K562 (cell line): ENCODE results near the gene RGS3. TPM values are rescaled to one million over a fixed set of nuclear protein-coding genes. Genes with fewer than 3 reads are reported as not detected.

Experiments
- ATAC-seq: fragments of 200-7000 bp; cut with Tn5 transposase; 3 replicates; pipeline ENCODE4 v1.9.1; 2020; ENCODE audit warnings: moderate library complexity
- BruUV-seq: library from RNA; stranded (reverse); fragments of 400-500 nt; replicated peaks from 2 replicates; lab custom pipeline; 2021; lab: Mats Ljungman, UMichigan
- CTCF ChIA-PET: fragments of 300-600 bp; formaldehyde crosslinking; extraction: SDS; loops from one replicate; lab custom pipeline; 2021; ENCODE audit warnings: low intra/inter-chr PET ratio; lab: Yijun Ruan, JAX
- POLR2A ChIA-PET: fragments of 300-600, 350-650 bp; sonication (Branson Sonifier 250); formaldehyde crosslinking; extraction: SDS; loops from one replicate; lab custom pipeline; 2021; ENCODE audit warnings: antibody characterized with exemption, inconsistent platforms; lab: Yijun Ruan, JAX
- DNase-seq, 4 experiments: peaks; one replicate each; pipeline versions ENCODE4 v3.0.0 to v3.0.0-alpha.2; 2011 to 2018; ENCODE audit warnings: low spot score in 3 of 4, mixed read lengths in 3 of 4; ENCODE audit errors: extremely low read depth in 1 of 4
- FAIRE-seq: peaks from 2 replicates; lab custom pipeline; 2011; peaks lifted over from hg19 to GRCh38; lab: Jason Lieb, UNC
- H2AFZ ChIP-seq: 2 replicates; pipeline ENCODE4 v1.6.0; 2011; ENCODE audit warnings: low read depth, low read length, control low read depth, inconsistent platforms
- H3K27ac ChIP-seq: fragments of 200-600 bp; 3 replicates; pipeline ENCODE4 v1.8.0; 2011; ENCODE audit warnings: low read depth, mild to moderate bottlenecking, control low read depth, inconsistent platforms, low read length, moderate library complexity, mixed read lengths; ENCODE audit errors: extremely low read depth
- H3K27me3 ChIP-seq, 2 experiments: fragments of 300-600 bp in 1 of 2; 2 replicates in 1 of 2; 3 replicates in 1 of 2; pipeline versions ENCODE4 v1.6.0 to v1.8.0; 2011; ENCODE audit warnings: inconsistent platforms in 2 of 2, low read length in 2 of 2, mild to moderate bottlenecking in 1 of 2, mixed read lengths in 1 of 2, moderate library complexity in 1 of 2; ENCODE audit not compliant: control insufficient read depth in 2 of 2, insufficient read depth in 2 of 2
- H3K36me3 ChIP-seq: fragments of 300-600 bp; 3 replicates; pipeline ENCODE4 v1.8.0; 2011; ENCODE audit warnings: mild to moderate bottlenecking, low read length, inconsistent platforms; ENCODE audit not compliant: control insufficient read depth, insufficient read depth
- H3K4me1 ChIP-seq, 2 experiments: fragments of 200-600 bp in 1 of 2; replicated peaks in 1 of 2; 2 replicates in 1 of 2; 3 replicates in 1 of 2; pipeline versions ENCODE4 v1.5.1 to v1.8.0; 2011; ENCODE audit warnings: inconsistent platforms in 2 of 2, low read length in 2 of 2, mild to moderate bottlenecking in 1 of 2, mixed read lengths in 1 of 2, moderate library complexity in 1 of 2; ENCODE audit not compliant: control insufficient read depth in 2 of 2, insufficient read depth in 2 of 2
- H3K4me2 ChIP-seq: 2 replicates; pipeline ENCODE4 v1.6.1; 2011; ENCODE audit warnings: low read length, control low read depth, inconsistent platforms, mixed read lengths; ENCODE audit not compliant: insufficient read depth
- H3K4me3 ChIP-seq: fragments of 200-600 bp; sonication (generic), shearing (Covaris generic); 2 replicates; pipeline ENCODE4 v1.5.1; 2016; ENCODE audit warnings: control low read depth, inconsistent platforms
- H3K79me2 ChIP-seq: fragments of 200-600 bp; 3 replicates; pipeline ENCODE4 v1.8.0; 2011; ENCODE audit warnings: low read length, inconsistent platforms; ENCODE audit not compliant: control insufficient read depth, insufficient read depth
- H3K9ac ChIP-seq, 2 experiments: 2 replicates each; pipeline versions ENCODE4 v1.6.0 to v1.6.1; 2011; ENCODE audit warnings: low read depth in 2 of 2, low read length in 2 of 2, control low read depth in 1 of 2, inconsistent platforms in 1 of 2, mild to moderate bottlenecking in 1 of 2, mixed read lengths in 1 of 2; ENCODE audit not compliant: insufficient read depth in 1 of 2
- H3K9me1 ChIP-seq: one replicate; pipeline ENCODE4 v1.6.0; 2011; ENCODE audit warnings: inconsistent platforms, mild to moderate bottlenecking, low read length, moderate library complexity; ENCODE audit not compliant: control insufficient read depth, insufficient read depth
- H3K9me3 ChIP-seq: replicated peaks from 2 replicates; pipeline ENCODE4 v1.5.1; 2011; ENCODE audit warnings: low read depth, low read length, inconsistent platforms; ENCODE audit not compliant: control insufficient read depth, insufficient read depth
- H4K20me1 ChIP-seq: replicated peaks from 2 replicates; pipeline ENCODE4 v1.6.1; 2011; ENCODE audit warnings: low read length, inconsistent platforms, mixed read lengths; ENCODE audit not compliant: control insufficient read depth, insufficient read depth
- CBFA2T3 ChIP-seq: fragments of 450-650 bp; IDR thresholded peaks from 2 replicates; pipeline ENCODE4 v1.6.1; 2017
- NRF1 ChIP-seq, 2 experiments: fragments of 450-650 bp; IDR thresholded peaks in 1 of 2; conservative IDR thresholded peaks in 1 of 2; 2 replicates each; pipeline ENCODE4 v1.6.1; 2014; ENCODE audit warnings: mild to moderate bottlenecking in 2 of 2
- ZNF24 ChIP-seq: fragments of 450-650 bp; IDR thresholded peaks from 2 replicates; pipeline ENCODE4 v1.6.1; 2016
- WGBS: fragments of 100-300 bp; shearing (Covaris generic); methylation state at CpG from one replicate; pipeline ENCODE4 v1.1.6; 2016; ENCODE audit warnings: low coverage, mixed read lengths; ENCODE audit not compliant: insufficient coverage; ENCODE audit errors: missing lambda C conversion rate; 5-methylcytosine and 5-hydroxymethylcytosine counted together
- in situ Hi-C: fragments of 300-500 bp; cut with MboI; formaldehyde crosslinking; loops from 4 replicates; pipeline ENCODE4 v1.15.0; 2018; ENCODE audit warnings: inconsistent platforms, mixed read lengths
- intact Hi-C: fragments of 100-400 bp; cut with micrococcal nuclease; formaldehyde crosslinking; loops from 2 replicates; pipeline ENCODE4 v1.14.2; 2022
- polyA plus RNA-seq, 8 experiments: library from polyadenylated mRNA; depleted of rRNA in 4 of 8; stranded (reverse) in 5 of 8; unstranded in 3 of 8; fragments of >200 nt; fragmentation: Nextera tagmentation in 2 of 8; fragmentation: Illumina TruSeq in 1 of 8; extraction: Ambion mirVana in 2 of 8; extraction: Trizol in 1 of 8; gene quantifications; 2 replicates each; pipeline versions ENCODE4 v1.2.1 to v1.2.3, GENCODE V29; 2011 to 2014; ENCODE audit warnings: inconsistent platforms in 1 of 8, missing spikeins in 1 of 8
- total RNA-seq, 7 experiments: library from RNA; depleted of rRNA in 6 of 7; stranded (reverse); fragments of >200 nt in 6 of 7; fragmentation: Illumina TruSeq in 2 of 7; extraction: Trizol in 2 of 7; gene quantifications; 2 replicates each; pipeline versions ENCODE4 v1.2.1 to v1.2.3, GENCODE V29; 2011 to 2021; ENCODE audit warnings: low replicate concordance in 1 of 7
- TF ChIP-seq, protein P1 (sequence below): IDR thresholded peaks from 2 replicates; pipeline ENCODE4 v1.6.1; 2016; ENCODE audit warnings: missing genetic modification characterization, missing compliant biosample characterization

Gene RGS3
- total and polyA plus RNA-seq, 9 of the 15 experiments (the other 6 are each of a cell fraction or from before 2014, with no cell fraction given): 0.08 to 2.9 (median 0.95) TPM

DNA sequence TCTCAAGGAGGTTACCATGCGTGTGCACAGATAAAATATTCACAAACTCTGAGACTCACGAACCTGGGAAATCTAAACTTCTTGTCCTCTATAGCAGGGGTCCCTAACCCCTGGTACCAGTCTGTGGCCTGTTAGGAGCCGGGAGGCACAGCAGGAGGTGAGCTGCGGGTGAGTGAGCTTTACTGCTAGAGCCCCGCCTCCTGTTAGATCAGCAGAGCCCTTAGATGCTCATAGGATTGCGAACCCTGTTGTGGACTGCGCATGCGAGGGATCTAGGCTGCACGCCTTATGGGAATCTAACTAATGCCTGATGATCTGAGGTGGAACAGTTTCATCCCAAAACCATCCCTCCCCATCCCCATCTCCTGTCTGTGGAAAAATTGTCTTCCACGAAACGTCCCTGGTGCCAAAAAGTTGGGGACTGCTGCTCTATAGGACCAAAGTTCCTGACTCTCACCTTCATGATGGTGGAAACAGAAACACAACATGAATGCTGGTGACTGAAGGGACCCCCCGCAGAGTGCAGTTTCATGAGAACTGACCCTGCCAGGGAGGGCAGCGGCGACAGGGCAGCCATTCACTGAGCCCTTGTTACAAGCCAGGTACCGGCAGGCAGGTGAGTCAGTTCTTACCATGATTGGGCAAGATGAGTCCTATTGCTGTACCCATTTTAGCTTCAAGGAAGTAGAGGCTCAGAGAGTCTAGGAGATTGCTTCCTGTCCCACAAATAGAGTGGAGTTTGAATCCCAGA, 181.9 kb downstream of the RGS3 start:
- no peak for DNase-seq
- no peak overlapping the region for H3K27ac ChIP-seq
- BruUV-seq: no TSS peak
- no peak overlapping the region for H3K4me3 ChIP-seq
- ATAC-seq: no peak
- in situ Hi-C loops (no loop called here), intact Hi-C loops (no loop called here)
- POLR2A ChIA-PET: interaction anchor here (1.0 kb wide), 1 partner anchor 10 kb away, joined by 3 read pairs; no protein-coding TSS in a partner anchor
- H3K27me3 ChIP-seq: peaks cover 15 to 48% of the 10 kb centered on the region in 2 experiments; a peak in 4 of 5 replicates
- no peaks in the 10 kb centered on the region for H3K9me3 ChIP-seq
- no peaks in the 10 kb centered on the region for H4K20me1 ChIP-seq
- no peak overlapping the region for H3K9ac ChIP-seq
- no peaks in the 10 kb centered on the region for H3K4me1 ChIP-seq
- no peaks in the 10 kb centered on the region for H3K79me2 ChIP-seq
- H2AFZ ChIP-seq: no peak overlapping the region
- no peaks in the 10 kb centered on the region for H3K36me3 ChIP-seq
- 1% methylated on average over 14 of the region's 15 CpGs for WGBS
- CTCF ChIA-PET: no interaction called here
- H3K9me1 ChIP-seq: no peaks in the 10 kb centered on the region
- H3K4me2 ChIP-seq: no peak overlapping the region
- FAIRE-seq: no peak
- TF ChIP-seq, protein P1, sequence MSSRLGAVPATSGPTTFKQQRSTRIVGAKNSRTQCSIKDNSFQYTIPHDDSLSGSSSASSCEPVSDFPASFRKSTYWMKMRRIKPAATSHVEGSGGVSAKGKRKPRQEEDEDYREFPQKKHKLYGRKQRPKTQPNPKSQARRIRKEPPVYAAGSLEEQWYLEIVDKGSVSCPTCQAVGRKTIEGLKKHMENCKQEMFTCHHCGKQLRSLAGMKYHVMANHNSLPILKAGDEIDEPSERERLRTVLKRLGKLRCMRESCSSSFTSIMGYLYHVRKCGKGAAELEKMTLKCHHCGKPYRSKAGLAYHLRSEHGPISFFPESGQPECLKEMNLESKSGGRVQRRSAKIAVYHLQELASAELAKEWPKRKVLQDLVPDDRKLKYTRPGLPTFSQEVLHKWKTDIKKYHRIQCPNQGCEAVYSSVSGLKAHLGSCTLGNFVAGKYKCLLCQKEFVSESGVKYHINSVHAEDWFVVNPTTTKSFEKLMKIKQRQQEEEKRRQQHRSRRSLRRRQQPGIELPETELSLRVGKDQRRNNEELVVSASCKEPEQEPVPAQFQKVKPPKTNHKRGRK (tag): no peak
- TF ChIP-seq ZNF24 (no peak), CBFA2T3 (no peak), NRF1 (conservative IDR thresholded peaks at IDR 0.05 in 1 of 2, IDR thresholded peaks at IDR 0.05 in 1 of 2) (peak; percentile 78 to 82)
